AG20443 (cell line): ENCODE measurements around the gene GPC5.
"Not testable (repeated sequence)": the region's sequence is repeated elsewhere in the genome, so short reads cannot be mapped to it uniquely, and the experiment has no call there.

ENCODE experiments used
- DNase-seq: peaks from one replicate; pipeline ENCODE4 v3.0.0; 2012; ENCODE audit warnings: low spot score, mixed read lengths

GPC5 gene

DNA sequence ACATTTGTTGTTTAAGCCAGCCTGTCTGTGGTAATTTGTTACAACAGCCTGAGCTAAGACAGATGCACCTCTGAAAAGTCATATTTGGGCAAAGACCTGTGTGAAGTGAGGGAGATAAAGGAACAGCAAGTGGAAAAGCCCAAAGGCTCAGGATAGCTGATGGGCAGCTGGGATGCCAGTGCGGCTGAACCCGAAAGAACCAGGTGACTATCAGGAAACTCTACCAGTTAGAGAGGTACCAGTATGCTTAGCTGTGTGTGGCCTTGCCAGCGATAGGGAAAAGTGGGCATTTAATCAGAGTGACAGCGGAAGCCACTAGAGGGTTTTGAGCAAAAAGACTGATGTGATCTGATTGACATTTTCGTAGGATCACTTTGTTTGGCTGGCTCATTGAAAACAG, 1063.4 kb downstream of the GPC5 start:
- no peak for DNase-seq

DNA sequence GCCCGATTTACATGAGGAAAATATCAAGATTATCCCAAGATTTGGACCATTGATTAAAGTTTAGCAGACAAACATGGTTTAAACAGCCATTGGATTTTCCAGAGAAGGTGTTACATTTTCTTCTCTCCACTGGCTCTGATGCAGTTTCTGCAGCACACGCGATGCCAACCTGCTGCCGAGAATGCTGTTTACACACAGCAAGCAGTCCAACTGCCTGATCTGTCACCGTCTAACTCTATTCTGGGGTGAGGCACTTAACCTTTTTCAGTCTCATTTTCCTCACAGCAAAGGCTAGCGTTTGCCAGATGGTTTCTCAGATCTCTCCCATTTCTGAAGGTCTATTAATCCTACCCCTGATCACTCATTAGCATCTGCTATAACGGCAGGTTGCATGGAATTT, 1064.7 kb downstream of the GPC5 start:
- DNase-seq: no peak

DNA sequence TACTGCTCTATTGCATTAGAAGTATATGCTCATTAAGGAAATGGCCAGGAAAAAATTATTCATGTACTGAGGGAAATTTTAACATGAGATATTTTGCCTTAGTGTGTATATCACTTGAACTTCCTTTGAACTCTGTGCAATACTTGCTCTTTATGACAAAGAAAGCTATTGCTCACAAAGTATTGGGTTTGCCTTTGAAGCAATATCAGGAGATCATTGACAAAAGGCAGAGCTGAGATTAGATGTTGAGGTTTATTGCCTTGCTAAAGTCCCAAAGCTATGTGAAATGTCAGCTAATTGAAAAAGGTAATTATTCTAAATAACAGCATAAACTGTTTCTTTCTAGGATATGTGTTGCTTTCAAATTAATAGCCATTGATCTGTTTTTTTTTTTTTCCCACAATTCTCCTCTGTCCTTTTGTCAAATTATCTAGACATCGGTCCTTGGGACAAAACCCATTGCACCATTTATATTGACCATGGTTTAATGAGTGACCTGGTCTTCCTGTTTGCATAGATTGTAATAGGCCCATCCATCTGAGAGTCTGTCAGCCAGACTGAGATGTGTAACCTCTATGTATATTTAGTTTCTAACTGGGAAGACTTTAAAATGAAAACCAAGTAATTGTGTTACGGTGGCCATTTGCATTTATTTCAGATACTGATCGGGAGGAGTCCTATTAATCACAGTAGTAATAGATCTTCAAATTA, 1075.5 kb downstream of the GPC5 start:
- DNase-seq: no peak

DNA sequence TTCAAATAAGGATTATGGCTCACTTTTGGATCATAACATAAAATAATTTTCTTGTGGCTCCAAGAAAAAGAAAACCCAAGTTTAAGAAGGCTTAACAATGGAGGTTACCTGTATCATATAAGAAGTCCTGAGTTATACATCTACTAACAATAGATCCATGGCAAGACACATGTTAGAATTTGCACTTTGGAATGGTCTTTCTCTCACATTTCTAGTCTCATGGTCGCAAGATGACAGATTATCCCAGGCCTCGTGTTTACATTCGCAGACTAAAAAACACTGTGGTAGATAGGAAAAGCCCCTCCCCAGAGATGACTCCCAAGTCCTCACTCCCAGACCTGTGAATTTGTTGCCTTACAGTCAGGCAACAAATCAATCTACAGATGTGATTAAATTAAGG, 1082.0 kb downstream of the GPC5 start:
- DNase-seq: no peak

DNA sequence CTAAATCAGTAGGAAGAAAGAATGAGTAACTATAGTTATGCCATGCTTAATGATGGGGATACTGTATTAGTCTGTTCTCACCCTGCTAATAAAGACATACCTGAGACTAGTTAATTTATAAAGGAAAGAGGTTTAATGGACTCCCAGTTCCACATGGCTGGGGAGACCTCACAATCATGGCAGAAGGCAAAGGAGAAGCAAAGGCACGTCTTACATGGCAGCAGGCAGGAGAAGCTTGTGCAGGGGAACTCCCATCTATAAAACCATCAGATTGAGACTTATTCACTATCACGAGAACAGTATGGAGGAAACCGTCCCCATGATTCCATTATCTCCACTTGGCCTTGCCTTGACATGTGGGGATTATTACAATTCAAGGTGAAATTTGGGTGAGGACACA, 1084.4 kb downstream of the GPC5 start:
- not testable (repeated sequence) for DNase-seq

DNA sequence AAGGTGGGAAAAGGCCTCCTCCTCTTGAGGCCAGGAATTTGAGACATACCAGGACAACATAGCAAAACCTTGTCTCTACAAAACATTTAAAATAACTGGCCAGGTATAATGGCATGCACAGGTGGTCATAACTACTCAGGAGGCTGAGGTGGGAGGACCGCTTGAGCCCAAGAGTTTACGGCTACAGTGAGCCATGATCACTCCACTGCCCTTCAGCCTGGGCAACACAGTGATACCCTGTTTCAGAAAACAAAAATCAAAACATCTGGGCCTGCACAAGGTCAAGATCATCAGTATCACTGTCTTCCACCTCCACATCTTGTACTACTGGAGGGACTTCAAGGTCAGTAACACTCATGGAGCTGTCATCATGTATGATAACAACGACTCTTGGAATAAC, 1085.5 kb downstream of the GPC5 start:
- DNase-seq: no peak

DNA sequence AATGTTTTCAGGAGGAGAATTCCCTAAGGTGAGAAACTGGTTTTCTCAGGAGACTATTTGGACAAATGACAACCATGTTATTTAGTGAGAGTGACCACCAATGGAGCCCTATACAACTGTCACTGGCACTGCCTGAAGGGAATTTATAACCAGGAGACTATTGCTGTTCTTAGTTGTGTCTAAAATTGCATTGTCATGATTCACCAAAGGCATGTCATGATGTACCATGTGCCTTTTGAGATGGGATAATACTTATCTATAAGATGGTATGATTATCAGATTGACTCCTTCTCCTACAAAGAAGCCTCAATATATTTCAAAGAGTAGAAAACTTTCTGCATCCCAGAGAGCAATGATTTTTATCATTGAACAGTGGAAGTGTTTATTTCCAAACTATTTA, 1088.8 kb downstream of the GPC5 start:
- no peak for DNase-seq

DNA sequence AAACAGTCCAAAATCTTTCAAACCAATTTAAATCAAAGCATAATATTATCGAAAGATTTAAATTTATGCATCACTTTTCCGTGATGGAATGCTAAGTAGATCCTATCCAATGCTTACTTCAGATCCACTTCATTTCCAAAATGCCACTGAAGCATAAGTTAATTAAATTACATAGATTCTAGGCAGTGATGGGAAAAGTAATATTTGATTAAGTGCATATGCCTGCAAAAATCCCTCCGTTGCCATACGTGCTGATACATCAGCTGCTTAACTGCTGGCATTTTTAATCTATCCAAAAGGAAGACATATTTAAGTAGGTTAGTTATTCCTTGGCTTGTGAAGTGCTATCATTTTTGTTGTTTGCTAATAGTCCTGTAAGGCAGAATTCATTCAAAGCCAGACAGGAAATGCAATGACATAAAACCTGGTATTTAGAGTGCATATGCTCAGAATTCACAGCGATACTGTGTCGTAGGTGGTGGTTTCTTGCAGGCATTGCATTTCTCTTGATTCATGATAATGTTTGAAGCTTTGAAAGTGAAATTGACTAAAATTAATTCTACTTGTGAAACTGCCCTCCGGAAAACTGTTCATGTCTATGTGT, 1089.9 kb downstream of the GPC5 start:
- no peak for DNase-seq

DNA sequence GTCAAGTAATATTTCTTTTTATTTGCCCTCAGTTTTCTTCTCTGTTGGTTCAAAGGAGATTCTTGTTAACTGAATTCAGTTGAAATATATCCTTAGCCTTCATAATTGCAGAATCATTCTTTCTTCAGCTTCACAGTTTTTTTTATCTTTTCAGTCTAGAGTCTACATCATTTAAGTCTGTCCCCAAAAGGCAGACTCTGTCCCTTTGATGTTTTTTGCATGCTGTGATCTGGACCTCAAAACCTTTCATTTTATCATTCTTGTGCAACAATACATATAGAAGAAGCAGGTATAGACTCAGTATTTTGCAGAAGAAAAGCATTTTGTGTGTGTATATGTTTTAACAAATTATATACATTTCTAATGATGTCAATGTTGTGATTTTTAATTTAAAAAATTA, 1093.4 kb downstream of the GPC5 start:
- DNase-seq: no peak

DNA sequence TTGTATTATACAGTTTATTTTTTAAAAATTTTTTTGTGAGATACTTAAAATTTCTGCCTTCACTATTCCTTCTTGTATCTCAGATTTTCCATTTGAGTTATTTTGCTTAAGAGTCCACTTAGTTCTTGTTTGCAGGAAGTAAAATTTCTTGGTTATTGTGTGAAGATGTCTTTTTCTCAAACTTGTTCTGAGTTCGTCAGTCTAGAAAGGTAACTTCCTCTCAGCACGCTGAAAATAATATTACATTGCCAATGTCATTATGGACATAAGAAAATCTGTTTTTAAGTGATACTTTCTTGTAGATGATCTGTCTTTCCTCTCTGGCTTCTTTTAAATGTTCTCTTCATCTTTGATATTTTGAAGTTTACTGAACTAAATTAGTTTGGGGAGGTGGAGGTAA, 1096.5 kb downstream of the GPC5 start:
- DNase-seq: no peak

DNA sequence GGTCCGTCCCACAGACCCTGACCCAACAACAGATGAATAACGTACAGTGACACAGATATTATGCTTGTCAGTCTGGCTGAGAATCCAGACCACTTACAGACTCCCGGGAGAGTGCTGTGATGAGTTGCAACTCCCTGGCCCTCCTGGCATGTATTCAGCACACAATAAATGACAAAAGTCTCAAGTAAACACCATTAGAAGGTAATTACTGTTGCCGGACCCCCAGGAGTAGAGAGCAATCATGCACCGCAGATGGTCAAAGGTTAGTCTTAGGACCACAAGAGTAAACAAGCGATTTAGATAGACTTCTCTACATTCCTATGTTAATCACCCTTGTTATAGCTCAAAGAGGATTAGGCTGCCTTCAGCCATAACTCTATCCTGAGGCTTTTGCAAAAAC, 1101.8 kb downstream of the GPC5 start:
- no peak for DNase-seq

DNA sequence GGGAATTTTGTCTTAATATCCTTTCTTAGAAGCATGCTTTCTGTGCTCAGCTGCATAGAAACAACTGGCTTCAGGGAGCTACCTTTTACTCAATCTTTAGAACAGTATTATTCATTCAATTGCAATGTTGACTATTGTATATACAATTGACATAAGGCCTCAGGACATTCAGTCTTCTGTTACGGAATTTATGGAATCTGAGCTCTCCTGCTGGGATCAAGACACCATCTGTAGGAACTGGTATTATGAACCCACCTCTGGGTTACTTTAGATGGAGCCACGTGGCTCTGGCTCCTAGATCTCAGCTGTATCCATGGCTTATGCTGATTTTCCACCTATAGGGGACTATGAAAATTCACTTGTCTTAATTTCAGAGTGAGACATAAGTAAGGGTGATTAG, 1112.0 kb downstream of the GPC5 start:
- no peak for DNase-seq

DNA sequence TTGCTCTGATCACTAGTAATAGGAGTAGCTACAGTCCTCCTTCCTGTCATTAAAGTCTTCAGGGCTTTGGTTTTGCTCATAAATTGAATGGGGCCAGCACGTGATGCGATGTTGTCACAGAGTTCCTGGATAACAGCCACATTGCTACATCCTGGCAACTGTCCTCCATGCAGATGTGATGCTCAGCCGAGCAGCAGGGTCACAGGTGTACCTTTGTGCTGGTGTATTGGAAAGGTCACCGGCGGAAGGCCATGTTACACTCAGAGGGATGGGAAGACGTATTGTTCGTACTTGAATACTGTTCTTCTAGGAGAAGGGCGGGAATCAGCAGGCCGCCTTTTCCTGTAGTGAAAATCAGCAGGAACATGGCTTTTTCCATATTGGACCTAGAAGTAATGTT, 1114.4 kb downstream of the GPC5 start:
- DNase-seq: no peak

DNA sequence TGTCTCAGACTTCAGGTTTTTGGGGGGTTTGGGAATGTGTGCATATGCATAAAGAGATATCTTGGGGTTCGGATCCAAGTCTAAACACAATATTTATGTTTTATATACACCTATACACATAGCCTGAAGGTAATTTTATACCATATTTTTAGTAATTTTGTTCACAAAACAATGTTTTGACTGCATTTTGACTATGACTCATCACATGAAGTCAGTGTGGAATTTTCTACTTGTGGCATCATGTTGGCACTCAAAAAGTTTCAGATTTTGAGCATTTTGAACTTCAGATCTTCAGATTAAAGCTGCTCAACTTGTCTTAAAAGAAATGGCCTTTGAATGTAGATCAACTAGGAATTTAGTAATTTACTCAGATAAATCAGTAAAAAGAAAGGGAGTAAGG, 1115.3 kb downstream of the GPC5 start:
- no peak for DNase-seq

DNA sequence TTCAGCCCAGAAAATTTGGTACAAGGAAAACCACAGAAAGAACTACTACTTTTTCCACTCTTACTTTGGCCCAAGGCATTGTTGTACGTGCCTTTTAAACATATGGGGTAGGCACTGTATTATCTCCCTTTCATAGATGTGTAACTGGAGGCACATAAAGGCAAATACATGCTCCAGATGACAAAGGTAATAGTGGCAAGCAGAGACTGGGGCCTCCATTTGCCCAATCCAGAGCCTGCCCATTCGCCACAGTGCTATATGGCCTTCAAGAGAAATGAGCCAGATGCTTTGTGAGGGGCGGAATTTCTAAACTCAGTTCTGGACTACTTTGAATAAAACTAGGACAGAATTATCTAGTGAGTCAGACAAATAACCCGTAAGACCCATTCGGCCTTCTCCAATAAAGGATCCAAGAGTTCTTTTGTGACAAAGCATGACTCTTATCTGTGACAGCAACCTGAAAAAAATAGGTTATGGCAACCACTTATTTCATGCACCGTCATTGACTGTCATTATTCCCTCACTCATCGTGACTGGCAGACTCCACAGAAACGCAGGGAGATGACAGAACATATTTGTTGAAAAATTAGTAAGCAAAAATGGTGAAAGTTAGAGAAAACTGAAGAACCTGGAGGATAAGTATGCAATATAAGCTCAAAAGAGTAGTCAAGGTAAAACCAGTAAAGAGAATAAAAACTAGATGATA, 1116.2 kb downstream of the GPC5 start:
- no peak for DNase-seq

DNA sequence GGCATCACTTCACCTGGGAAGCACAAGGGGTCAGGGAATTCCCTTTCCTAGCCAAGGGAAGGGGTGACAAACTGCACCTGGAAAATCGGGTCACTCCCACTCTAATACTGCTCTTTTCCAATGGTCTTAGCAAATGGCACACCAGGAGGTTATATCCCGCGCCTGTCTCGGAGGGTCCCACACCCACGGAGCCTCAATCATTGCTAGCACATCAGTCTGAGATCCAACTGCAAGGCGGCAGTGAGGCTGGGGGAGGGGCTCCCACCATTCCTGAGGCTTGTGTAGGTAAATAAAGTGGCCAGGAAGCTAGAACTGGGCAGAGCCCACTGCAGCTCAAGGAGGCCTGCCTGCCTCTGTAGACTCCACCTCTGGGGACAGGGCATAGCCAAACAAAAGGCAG, 1118.5 kb downstream of the GPC5 start:
- not testable (repeated sequence) for DNase-seq

DNA sequence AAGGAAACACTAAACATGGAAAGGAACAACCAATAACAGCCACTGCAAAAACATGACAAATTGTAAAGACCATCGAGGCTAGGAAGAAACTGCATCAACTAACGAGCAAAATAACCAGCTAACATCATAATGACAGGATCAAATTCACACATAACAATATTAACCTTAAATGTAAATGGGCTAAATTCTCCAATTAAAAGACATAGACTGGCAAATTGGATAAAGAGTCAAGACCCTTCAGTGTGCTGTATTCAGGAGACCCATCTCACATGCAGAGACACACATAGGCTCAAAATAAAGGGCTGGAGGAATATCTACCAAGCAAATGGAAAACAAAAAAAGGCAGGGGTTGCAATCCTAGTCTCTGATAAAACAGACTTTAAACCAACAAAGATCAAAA, 1120.2 kb downstream of the GPC5 start:
- DNase-seq: not testable (repeated sequence)

DNA sequence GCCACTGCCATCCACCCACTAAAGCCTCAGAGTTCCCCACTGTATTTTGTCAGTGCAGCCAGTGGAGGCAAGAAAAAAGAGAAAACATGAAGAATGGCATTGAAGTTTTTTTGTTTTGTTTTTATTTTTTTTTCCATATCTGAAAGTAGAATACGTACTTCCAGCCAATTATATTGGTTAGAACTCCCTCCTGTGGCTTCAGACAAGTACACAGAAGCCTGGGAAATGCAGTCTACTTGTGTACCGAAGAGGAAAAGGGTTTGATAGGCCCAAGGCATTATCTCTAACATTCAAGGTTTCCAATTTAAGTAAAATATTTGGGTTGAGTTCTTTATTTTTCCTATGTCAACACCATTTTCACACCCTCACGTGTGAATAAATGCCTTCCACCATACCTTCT, 1131.9 kb downstream of the GPC5 start:
- no peak for DNase-seq

DNA sequence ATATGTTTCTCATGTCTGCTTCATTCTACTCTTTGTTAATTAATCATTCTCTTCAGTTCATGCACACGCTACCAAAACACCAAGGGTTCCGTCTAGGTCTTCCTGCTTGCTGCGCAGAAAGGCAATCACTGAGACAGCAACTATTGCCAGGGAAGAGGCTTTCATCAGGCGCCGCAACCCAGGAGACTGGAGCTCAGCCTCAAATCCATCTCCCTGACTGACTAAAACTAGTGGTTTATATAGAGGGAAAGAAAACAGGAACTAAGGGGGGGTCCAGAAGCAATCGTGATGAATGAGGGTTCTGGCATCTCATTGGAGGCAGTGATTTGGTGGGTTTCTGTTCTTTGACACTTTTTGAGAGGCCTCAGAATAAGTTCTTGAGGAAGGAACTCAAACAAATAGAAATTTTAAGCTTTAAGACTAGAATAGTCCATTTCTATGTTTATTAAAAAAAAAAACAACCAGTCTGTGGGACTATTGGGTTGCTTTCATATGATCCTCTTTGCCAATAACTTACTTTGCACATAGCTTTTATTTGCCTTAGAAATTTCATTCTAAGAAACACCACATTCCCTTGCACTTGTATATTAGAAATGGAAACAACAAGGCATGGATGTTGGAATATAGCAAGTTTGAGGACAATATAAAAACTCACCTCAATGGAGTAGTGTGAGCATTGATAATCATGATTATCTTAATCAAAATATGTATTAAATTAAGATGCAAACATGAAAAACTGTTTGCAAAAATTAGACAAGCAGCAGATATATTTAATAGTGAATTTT, 1137.0 kb downstream of the GPC5 start:
- DNase-seq: no peak

DNA sequence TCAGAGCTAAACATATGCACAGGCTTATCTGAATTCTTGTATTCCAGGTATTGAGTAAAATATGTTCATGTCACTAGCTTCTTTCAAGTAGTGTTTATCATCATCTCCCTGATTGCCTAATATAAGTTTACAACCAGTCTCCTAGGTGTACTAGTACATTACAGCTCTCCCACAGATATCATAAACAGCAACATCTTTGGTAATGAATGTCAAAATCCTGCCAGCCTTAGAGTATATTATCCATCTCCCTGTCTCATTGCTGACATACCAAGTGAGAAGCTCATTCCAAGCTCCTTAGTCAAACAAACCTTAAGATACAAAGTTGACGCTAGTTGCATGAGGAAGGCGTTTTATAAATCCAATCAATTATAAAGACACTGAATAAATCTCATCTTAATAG, 1139.0 kb downstream of the GPC5 start:
- no peak for DNase-seq

DNA sequence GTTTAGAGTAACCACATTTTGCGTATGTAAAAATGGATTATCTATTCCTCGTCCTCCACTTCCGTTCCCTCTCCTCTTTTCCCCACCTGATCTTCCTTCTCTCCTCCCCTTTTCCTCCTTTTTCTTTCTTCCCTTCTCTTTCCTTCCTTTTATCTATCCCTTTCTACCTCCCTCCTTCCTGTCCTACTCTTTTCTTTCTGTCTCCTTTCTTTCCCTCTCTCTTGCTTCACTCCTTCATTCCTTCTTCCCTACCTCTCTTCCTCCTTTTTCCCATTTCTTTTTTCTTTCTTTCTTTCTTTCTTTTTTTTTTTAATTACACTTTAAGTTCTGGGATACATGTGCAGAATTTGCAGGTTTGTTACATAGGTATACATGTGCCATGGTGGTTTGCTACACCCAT, 1139.7 kb downstream of the GPC5 start:
- no peak for DNase-seq

DNA sequence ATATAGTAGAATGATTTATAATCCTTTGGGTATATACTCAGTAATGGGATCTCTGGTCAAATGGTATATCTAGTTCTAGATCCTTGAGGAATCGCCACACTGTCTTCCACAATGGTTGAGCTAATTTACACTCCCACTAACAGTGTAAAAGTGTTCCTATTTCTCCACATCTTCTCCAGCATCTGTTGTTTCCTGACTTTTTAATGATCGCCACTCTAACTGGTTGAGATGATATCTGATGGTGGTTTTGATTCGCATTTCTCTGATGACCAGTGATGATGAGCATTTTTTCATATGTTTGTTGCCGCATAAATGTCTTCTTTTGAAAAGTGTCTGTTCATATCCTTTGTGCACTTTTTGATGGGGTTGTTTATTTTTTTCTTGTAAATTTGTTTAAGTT, 1140.7 kb downstream of the GPC5 start:
- DNase-seq: not testable (repeated sequence)

DNA sequence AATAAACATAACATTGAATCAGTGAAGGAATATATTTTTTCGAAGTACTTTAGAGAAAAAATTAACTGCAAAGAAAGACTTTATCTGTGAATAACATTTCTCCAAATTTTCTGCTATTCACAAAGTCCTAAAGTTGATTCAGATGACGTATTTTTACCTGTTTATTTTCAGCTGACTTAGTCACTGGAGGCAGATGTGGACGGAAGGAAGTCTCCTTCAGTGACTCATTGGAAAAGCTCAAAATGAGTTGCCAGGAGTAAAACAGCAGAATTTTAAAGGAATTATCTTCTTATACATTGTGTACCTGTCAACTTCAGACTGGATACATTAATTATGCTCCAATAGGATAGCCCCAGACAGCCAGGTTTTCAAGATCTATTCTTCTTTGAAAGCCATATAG, 1148.8 kb downstream of the GPC5 start:
- no peak for DNase-seq
